Ovary (tissue), 9 donors: ENCODE data around the gene SHROOM3. TPM values are rescaled to one million over a fixed set of nuclear protein-coding genes. Genes with fewer than 3 reads are reported as not detected.

ENCODE experiments used
- DNase-seq, 5 donors: peaks; one replicate each; pipeline ENCODE4 v3.0.0-alpha.2; 2019 to 2020
- H3K27ac ChIP-seq, 2 donors: fragments of 200-600 bp; one replicate each; pipeline versions ENCODE4 v1.5.1 to v1.8.0; 2019 to 2022
- H3K27me3 ChIP-seq: fragments of 200-600 bp; one replicate; pipeline ENCODE4 v1.8.0; 2022
- H3K36me3 ChIP-seq: fragments of 200-600 bp; sonication (generic); one replicate; pipeline ENCODE4 v1.5.1; 2019
- H3K4me1 ChIP-seq: one replicate; pipeline ENCODE4 v1.8.1; 2013; ENCODE audit warnings: mild to moderate bottlenecking, moderate library complexity; ENCODE audit not compliant: insufficient read depth
- H3K4me3 ChIP-seq: fragments of 200-600 bp; sonication (generic); one replicate; pipeline ENCODE4 v1.5.1; 2017
- H3K9me3 ChIP-seq, 2 donors: fragments of 200-600 bp in 1 of 2; sonication (generic) in 1 of 2; one replicate each; pipeline versions ENCODE4 v1.5.1 to v1.8.1; 2013 to 2019; ENCODE audit warnings: mild to moderate bottlenecking in 1 of 2, moderate library complexity in 1 of 2
- CTCF ChIP-seq, 3 donors: fragments of 450-650 bp in 2 of 3; fragments of 200-600 bp in 1 of 3; IDR thresholded peaks; one replicate each; pipeline versions ENCODE4 v1.5.1 to v1.8.0; 2016 to 2022; ENCODE audit warnings: antibody characterized with exemption in 3 of 3, mild to moderate bottlenecking in 1 of 3
- EP300 ChIP-seq: sonication (generic); formaldehyde crosslinking; IDR thresholded peaks from one replicate; pipeline ENCODE4 v1.6.1; 2017; ENCODE audit warnings: antibody characterized with exemption
- POLR2A ChIP-seq: fragments of 450-650 bp; IDR thresholded peaks from one replicate; pipeline ENCODE4 v1.6.1; 2017; ENCODE audit warnings: antibody characterized with exemption, mild to moderate bottlenecking, moderate library complexity
- WGBS, 3 donors: extraction: QIAGEN DNeasy Blood & Tissue Kit in 1 of 3; methylation state at CpG; one replicate each; pipeline versions ENCODE4 v1.1.5 to v1.1.7; 2013 to 2017; 5-methylcytosine and 5-hydroxymethylcytosine counted together
- intact Hi-C, 4 donors: fragments of 100-400 bp; cut with DNase I; formaldehyde crosslinking; loops; one replicate each; pipeline versions ENCODE4 v1.11.0 to v1.15.1; 2022 to 2023
- polyA plus RNA-seq, 2 donors: library from polyadenylated mRNA; stranded (reverse); fragments of 200-250 nt in 1 of 2; fragments of 350-450 nt in 1 of 2; fragmentation: Illumina TruSeq in 1 of 2; extraction: RNeasy Lipid Tissue Mini Kit (QIAGEN cat#74804) in 1 of 2; gene quantifications; one replicate each; pipeline ENCODE4 v1.2.3, GENCODE V29; 2013 to 2014
- total RNA-seq, 7 donors: library from RNA; depleted of rRNA in 2 of 7; stranded (reverse); fragments of >200 nt in 2 of 7; fragmentation: NEBNext Ultra II Directional in 3 of 7; extraction: Animal tissue kit (Norgen Biotek cat#: 25700) in 3 of 7; gene quantifications; one replicate each; pipeline versions ENCODE4 v1.1.0 to v1.2.4, GENCODE V29; 2016 to 2023
- donor health status: DM: no; HTN: no; CAD: no; lungs with moderate emphysema.
- donor health status: DM: no; HTN: no; CAD: no.
- donor health status: Bipolar disorder and iron deficiency.
- donor health status: DM: yes; HTN: yes; CAD: no.
- donor health status: DM: no; HTN: no; CAD: no.
- donor health status: DM: yes; HTN: yes; CAD: no.

SHROOM3 gene
- total and polyA plus RNA-seq, 9 donors: 0.80 to 70.1 (median 3.8) TPM

- intact Hi-C loops: no loop called here
- TF ChIP-seq EP300: no peak
- TF ChIP-seq CTCF (IDR thresholded peaks at IDR 0.05): no peak
- no peak for TF ChIP-seq POLR2A
- Histone ChIP-seq H3K9me3 (no peaks in the 10 kb centered on the region), H3K36me3 (no peaks in the 10 kb centered on the region), H3K27me3 (no peaks in the 10 kb centered on the region), H3K4me1 (peaks cover 4% of the 10 kb centered on the region), H3K27ac (no peak overlapping the region), H3K4me3 (no peak overlapping the region)
- no peak for DNase-seq
- 37 to 48% (median 44%) methylated on average over 9 of the region's 9 CpGs for WGBS, 3 donors
These were observed 149.5 kb downstream of the SHROOM3 start for GRCh38 chr4:76584241-76585152.

GRCh38 chr4:76585272-76585671 lies 150.2 kb downstream of the SHROOM3 start:
- H3K4me3 ChIP-seq: no peak overlapping the region
- DNase-seq: no peak
- 66 to 71% (median 68%) methylated on average over 5 of the region's 5 CpGs for WGBS, 3 donors
- intact Hi-C loops: no loop called here
- no peaks in the 10 kb centered on the region for H3K9me3 ChIP-seq
- TF ChIP-seq CTCF (IDR thresholded peaks at IDR 0.05) (no peak), EP300 (no peak), POLR2A (no peak)
- H3K4me1 ChIP-seq: peaks cover 6% of the 10 kb centered on the region
- H3K27me3 ChIP-seq: no peaks in the 10 kb centered on the region
- H3K36me3 ChIP-seq: no peaks in the 10 kb centered on the region
- no peak overlapping the region for H3K27ac ChIP-seq

GRCh38 chr4:76585897-76586360 lies 150.9 kb downstream of the SHROOM3 start:
- Histone ChIP-seq H3K4me1 (peaks cover 6% of the 10 kb centered on the region), H3K4me3 (peak overlapping the region; percentile 28), H3K36me3 (no peaks in the 10 kb centered on the region), H3K27me3 (no peaks in the 10 kb centered on the region), H3K9me3 (no peaks in the 10 kb centered on the region), H3K27ac (no peak overlapping the region)
- intact Hi-C loops: no loop called here
- 47 to 50% (median 49%) methylated on average over 28 of the region's 28 CpGs for WGBS, 3 donors
- TF ChIP-seq CTCF (IDR thresholded peaks at IDR 0.05): no peak
- no peak for TF ChIP-seq POLR2A
- TF ChIP-seq EP300: no peak
- peak in 3 of 5 donors; percentile 32 to 43 (median 41) for DNase-seq

GRCh38 chr4:76588274-76588673 lies 153.2 kb downstream of the SHROOM3 start:
- H3K36me3 ChIP-seq: no peaks in the 10 kb centered on the region
- H3K4me3 ChIP-seq: no peak overlapping the region
- no peaks in the 10 kb centered on the region for H3K27me3 ChIP-seq
- peaks cover 6% of the 10 kb centered on the region for H3K4me1 ChIP-seq
- no peak overlapping the region for H3K27ac ChIP-seq
- DNase-seq: no peak
- intact Hi-C loops: no loop called here
- H3K9me3 ChIP-seq: no peaks in the 10 kb centered on the region
- WGBS, 3 donors: 86 to 96% (median 93%) methylated on average over 2 of the region's 2 CpGs
- TF ChIP-seq EP300 (no peak), CTCF (IDR thresholded peaks at IDR 0.05) (no peak), POLR2A (no peak)
